Measurements from ENCODE around the gene TEKT1.

DNA sequence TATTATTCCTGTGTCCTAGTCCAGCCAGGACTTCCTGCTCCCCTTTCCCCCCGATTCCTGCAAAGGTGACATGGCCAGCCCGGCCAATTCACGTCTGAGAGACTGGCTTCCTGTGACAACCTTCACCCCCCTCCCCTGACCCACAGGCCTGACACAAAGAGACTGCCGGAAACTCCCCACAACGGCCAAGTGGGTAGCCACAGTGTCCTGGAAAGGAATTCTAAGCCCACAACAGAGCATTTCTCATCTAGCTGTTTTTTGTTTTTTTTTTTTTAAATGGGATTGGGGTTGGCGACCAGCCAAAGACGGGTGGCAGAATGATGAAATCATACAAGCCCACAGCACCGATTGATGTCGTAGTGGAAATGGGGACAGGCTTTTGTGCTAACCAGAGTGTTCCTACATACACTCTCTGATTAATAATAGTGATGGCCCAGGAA is 78.5 kb downstream of the TEKT1 start:
- TF ChIP-seq, protein P1, sequence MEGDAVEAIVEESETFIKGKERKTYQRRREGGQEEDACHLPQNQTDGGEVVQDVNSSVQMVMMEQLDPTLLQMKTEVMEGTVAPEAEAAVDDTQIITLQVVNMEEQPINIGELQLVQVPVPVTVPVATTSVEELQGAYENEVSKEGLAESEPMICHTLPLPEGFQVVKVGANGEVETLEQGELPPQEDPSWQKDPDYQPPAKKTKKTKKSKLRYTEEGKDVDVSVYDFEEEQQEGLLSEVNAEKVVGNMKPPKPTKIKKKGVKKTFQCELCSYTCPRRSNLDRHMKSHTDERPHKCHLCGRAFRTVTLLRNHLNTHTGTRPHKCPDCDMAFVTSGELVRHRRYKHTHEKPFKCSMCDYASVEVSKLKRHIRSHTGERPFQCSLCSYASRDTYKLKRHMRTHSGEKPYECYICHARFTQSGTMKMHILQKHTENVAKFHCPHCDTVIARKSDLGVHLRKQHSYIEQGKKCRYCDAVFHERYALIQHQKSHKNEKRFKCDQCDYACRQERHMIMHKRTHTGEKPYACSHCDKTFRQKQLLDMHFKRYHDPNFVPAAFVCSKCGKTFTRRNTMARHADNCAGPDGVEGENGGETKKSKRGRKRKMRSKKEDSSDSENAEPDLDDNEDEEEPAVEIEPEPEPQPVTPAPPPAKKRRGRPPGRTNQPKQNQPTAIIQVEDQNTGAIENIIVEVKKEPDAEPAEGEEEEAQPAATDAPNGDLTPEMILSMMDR (IDR thresholded peaks at IDR 0.05) = no peak
- no peak for TF ChIP-seq POLR2AphosphoS5 (IDR thresholded peaks at IDR 0.05; ENCODE audit: low read depth, low read length)
